Parathyroid adenoma (tissue), 2 donors: ENCODE measurements around the gene SPRYD3.

Experiments
- H2AFZ ChIP-seq: fragments of 300-600 bp; sonication (generic); one replicate; pipeline ENCODE4 v1.7.0; 2017; ENCODE audit warnings: antibody characterized with exemption, mild to moderate bottlenecking
- H3K27ac ChIP-seq: fragments of 300-600 bp; sonication (generic); one replicate; pipeline ENCODE4 v1.7.0; 2017
- H3K27me3 ChIP-seq: fragments of 300-600 bp; sonication (generic); one replicate; pipeline ENCODE4 v1.7.0; 2017; ENCODE audit warnings: low read length; ENCODE audit not compliant: control insufficient read depth, insufficient read depth
- H3K36me3 ChIP-seq: fragments of 300-600 bp; sonication (generic); one replicate; pipeline ENCODE4 v1.7.0; 2017; ENCODE audit warnings: low read length; ENCODE audit not compliant: control insufficient read depth, insufficient read depth
- H3K4me1 ChIP-seq: fragments of 300-600 bp; sonication (generic); one replicate; pipeline ENCODE4 v1.7.0; 2017; ENCODE audit warnings: control low read depth
- H3K4me2 ChIP-seq: fragments of 300-600 bp; sonication (generic); one replicate; pipeline ENCODE4 v1.7.0; 2017; ENCODE audit warnings: low read length
- H3K4me3 ChIP-seq: fragments of 300-600 bp; sonication (generic); one replicate; pipeline ENCODE4 v1.7.0; 2017; ENCODE audit warnings: low read depth, low read length
- H3K79me2 ChIP-seq: fragments of 300-600 bp; sonication (generic); one replicate; pipeline ENCODE4 v1.7.0; 2017; ENCODE audit warnings: control low read depth
- H3K9ac ChIP-seq: fragments of 300-600 bp; sonication (generic); one replicate; pipeline ENCODE4 v1.7.0; 2017; ENCODE audit warnings: mild to moderate bottlenecking
- H3K9me3 ChIP-seq: fragments of 300-600 bp; sonication (generic); one replicate; pipeline ENCODE4 v1.7.0; 2017; ENCODE audit warnings: low read length; ENCODE audit not compliant: control insufficient read depth
- CTCF ChIP-seq: fragments of 300-600 bp; sonication (generic); IDR thresholded peaks from one replicate; pipeline ENCODE4 v1.7.0; 2017; ENCODE audit warnings: antibody characterized with exemption, mild to moderate bottlenecking
- donor health status: primary hyperparathyroidism.

The SPRYD3 gene

GRCh38 chr12:53053218-53054111, 25.7 kb downstream of the SPRYD3 start:
- H3K79me2 ChIP-seq = peaks cover 14% of the 10 kb centered on the region
- peak; percentile 92 for TF ChIP-seq CTCF
- H3K4me1 ChIP-seq = peaks cover 50% of the 10 kb centered on the region
- H3K27me3 ChIP-seq = no peaks in the 10 kb centered on the region
- H3K9ac ChIP-seq = peak overlapping the region; percentile 29
- peak overlapping the region; percentile 88 for H3K4me2 ChIP-seq
- H3K36me3 ChIP-seq = no peaks in the 10 kb centered on the region
- H3K27ac ChIP-seq = peak overlapping the region; percentile 100
- peak overlapping the region; percentile 70 for H3K4me3 ChIP-seq
- no peaks in the 10 kb centered on the region for H3K9me3 ChIP-seq
- H2AFZ ChIP-seq = peak overlapping the region; percentile 70

GRCh38 chr12:53052419-53053217, 26.6 kb downstream of the SPRYD3 start:
- Histone ChIP-seq H3K9ac (no peak overlapping the region), H3K79me2 (peaks cover 14% of the 10 kb centered on the region), H3K4me1 (peaks cover 58% of the 10 kb centered on the region), H3K4me2 (peak overlapping the region; percentile 88), H2AFZ (no peak overlapping the region), H3K4me3 (peak overlapping the region; percentile 70), H3K36me3 (no peaks in the 10 kb centered on the region), H3K9me3 (no peaks in the 10 kb centered on the region), H3K27ac (peak overlapping the region; percentile 100), H3K27me3 (no peaks in the 10 kb centered on the region)
- TF ChIP-seq CTCF = no peak

GRCh38 chr12:53051881-53052412, 27.2 kb downstream of the SPRYD3 start:
- Histone ChIP-seq H3K27me3 (no peaks in the 10 kb centered on the region), H3K4me2 (peak overlapping the region; percentile 67), H3K27ac (peak overlapping the region; percentile 100), H3K79me2 (peaks cover 14% of the 10 kb centered on the region), H3K9me3 (no peaks in the 10 kb centered on the region), H3K36me3 (no peaks in the 10 kb centered on the region), H3K9ac (no peak overlapping the region), H3K4me1 (peaks cover 58% of the 10 kb centered on the region), H2AFZ (no peak overlapping the region), H3K4me3 (peak overlapping the region; percentile 39)
- TF ChIP-seq CTCF = no peak

GRCh38 chr12:53051058-53051880, 27.9 kb downstream of the SPRYD3 start:
- Histone ChIP-seq H2AFZ (peak overlapping the region; percentile 11), H3K36me3 (no peaks in the 10 kb centered on the region), H3K9me3 (no peaks in the 10 kb centered on the region), H3K27ac (peak overlapping the region; percentile 100), H3K79me2 (peaks cover 14% of the 10 kb centered on the region), H3K4me3 (peak overlapping the region; percentile 48), H3K4me1 (peaks cover 59% of the 10 kb centered on the region), H3K27me3 (no peaks in the 10 kb centered on the region), H3K9ac (no peak overlapping the region), H3K4me2 (peak overlapping the region; percentile 67)
- TF ChIP-seq CTCF = no peak
